PFSK-1 (cell line): ENCODE results near the gene COL9A3.

Experiments used
- FOXP2 ChIP-seq: optimal IDR thresholded peaks from 2 replicates; pipeline ENCODE3; 2011; ENCODE audit warnings: borderline replicate concordance, control low read depth, inconsistent platforms; ENCODE audit not compliant: insufficient read depth; ENCODE audit errors: extremely low read length, extremely low read depth
- POLR2AphosphoS5 ChIP-seq: IDR thresholded peaks from 2 replicates; pipeline ENCODE4 v1.6.1; 2012; ENCODE audit warnings: low read depth, mild to moderate bottlenecking, control low read depth, low read length, moderate library complexity
- SIN3A ChIP-seq: IDR thresholded peaks from 2 replicates; pipeline ENCODE4 v1.6.1; 2012; ENCODE audit warnings: mild to moderate bottlenecking, low read length, moderate library complexity, borderline replicate concordance; ENCODE audit not compliant: insufficient read depth
- TAF1 ChIP-seq: IDR thresholded peaks from 2 replicates; pipeline ENCODE4 v1.6.1; 2012; ENCODE audit warnings: low read length, control low read depth, borderline replicate concordance; ENCODE audit not compliant: insufficient read depth
- TF ChIP-seq, protein P1 (sequence below), 2 experiments: IDR thresholded peaks; 2 replicates each; pipeline versions ENCODE4 v1.6.1 to v1.8.0; 2011 to 2012; ENCODE audit warnings: low read depth in 2 of 2, low read length in 2 of 2, control low read depth in 1 of 2, inconsistent platforms in 1 of 2, mild to moderate bottlenecking in 1 of 2, moderate library complexity in 1 of 2; ENCODE audit not compliant: insufficient read depth in 1 of 2

Gene COL9A3

DNA sequence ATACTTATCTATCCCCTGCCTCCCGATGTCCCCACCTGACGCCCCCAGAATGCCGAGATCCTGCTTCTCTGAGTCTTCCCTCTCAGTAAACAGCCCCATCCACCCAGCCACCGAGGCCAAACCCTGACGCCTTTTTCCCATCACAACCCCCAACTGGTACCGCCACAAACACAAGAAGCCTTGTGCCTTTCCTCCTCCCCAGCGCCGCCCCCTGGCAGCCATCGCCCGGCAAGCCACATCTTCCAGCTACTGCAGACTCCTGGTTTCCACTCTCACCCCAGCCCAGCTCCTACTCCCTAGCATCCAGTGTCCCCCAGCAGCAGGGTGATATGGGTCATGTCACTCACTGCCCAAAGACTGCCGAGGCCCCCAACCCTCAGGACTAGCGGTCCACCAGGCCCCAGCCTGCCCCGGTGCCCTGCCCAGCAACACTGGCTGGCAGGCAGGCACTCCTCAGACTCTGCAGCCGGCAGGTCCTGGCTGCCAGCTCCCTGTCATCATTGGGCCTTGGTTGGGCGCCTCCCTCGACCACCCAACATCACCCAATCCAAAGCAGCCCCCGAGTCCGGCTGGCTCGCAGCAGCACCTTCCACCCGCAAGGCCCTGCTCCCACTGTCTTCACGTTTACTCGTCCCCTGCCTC is 33.6 kb downstream of the COL9A3 start:
- TF ChIP-seq TAF1 (no peak), SIN3A (no peak), POLR2AphosphoS5 (no peak), FOXP2 (no peak)
- TF ChIP-seq, protein P1, sequence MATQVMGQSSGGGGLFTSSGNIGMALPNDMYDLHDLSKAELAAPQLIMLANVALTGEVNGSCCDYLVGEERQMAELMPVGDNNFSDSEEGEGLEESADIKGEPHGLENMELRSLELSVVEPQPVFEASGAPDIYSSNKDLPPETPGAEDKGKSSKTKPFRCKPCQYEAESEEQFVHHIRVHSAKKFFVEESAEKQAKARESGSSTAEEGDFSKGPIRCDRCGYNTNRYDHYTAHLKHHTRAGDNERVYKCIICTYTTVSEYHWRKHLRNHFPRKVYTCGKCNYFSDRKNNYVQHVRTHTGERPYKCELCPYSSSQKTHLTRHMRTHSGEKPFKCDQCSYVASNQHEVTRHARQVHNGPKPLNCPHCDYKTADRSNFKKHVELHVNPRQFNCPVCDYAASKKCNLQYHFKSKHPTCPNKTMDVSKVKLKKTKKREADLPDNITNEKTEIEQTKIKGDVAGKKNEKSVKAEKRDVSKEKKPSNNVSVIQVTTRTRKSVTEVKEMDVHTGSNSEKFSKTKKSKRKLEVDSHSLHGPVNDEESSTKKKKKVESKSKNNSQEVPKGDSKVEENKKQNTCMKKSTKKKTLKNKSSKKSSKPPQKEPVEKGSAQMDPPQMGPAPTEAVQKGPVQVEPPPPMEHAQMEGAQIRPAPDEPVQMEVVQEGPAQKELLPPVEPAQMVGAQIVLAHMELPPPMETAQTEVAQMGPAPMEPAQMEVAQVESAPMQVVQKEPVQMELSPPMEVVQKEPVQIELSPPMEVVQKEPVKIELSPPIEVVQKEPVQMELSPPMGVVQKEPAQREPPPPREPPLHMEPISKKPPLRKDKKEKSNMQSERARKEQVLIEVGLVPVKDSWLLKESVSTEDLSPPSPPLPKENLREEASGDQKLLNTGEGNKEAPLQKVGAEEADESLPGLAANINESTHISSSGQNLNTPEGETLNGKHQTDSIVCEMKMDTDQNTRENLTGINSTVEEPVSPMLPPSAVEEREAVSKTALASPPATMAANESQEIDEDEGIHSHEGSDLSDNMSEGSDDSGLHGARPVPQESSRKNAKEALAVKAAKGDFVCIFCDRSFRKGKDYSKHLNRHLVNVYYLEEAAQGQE (IDR thresholded peaks at IDR 0.05; ENCODE audit: insufficient read depth in 1 of 2, low read depth in 2 of 2, low read length in 2 of 2), result no peak

DNA sequence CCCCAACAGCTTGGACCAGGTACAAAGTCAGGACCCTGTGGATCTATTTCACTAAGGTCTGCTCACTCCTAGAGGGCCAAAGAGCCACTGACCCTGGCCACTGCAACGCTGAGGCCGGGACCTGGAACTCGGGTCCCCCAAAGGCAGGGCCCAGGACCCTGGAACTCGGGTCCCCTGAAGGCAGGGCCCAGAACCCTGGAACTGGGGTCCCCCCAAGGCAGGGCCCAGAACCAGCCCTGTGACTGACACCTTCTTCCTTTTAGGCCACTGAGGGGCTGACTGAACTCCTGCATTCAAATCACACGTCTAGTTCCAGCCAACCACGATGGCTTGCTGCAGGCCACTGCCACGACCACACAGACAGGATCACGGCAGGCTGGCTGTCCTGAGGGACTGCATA is 35.3 kb downstream of the COL9A3 start:
- TF ChIP-seq SIN3A (no peak), TAF1 (no peak), POLR2AphosphoS5 (no peak), FOXP2 (no peak)
- TF ChIP-seq, protein P1 (IDR thresholded peaks at IDR 0.05; ENCODE audit: insufficient read depth in 1 of 2, low read depth in 2 of 2, low read length in 2 of 2), result no peak

DNA sequence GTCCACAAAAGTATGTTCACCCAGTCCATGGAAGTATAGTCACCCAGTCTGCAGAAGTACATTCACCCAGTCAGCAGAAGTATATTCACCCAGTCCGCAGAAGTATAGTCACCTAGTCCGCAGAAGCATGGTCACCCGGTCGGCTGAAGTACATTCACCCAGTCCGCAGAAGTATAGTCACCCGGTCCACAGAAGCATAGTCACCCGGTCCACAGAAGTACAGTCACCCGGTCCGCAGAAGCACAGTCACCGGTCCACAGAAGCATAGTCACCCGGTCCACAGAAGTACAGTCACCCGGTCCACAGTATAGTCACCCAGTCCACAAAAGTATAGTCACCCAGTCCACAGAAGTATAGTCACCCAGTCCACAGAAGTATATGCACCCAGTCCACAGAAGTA is 36.0 kb downstream of the COL9A3 start:
- no peak for TF ChIP-seq TAF1
- TF ChIP-seq POLR2AphosphoS5, result no peak
- no peak for TF ChIP-seq FOXP2
- TF ChIP-seq, protein P1 (IDR thresholded peaks at IDR 0.05; ENCODE audit: insufficient read depth in 1 of 2, low read depth in 2 of 2, low read length in 2 of 2), result no peak
- no peak for TF ChIP-seq SIN3A

DNA sequence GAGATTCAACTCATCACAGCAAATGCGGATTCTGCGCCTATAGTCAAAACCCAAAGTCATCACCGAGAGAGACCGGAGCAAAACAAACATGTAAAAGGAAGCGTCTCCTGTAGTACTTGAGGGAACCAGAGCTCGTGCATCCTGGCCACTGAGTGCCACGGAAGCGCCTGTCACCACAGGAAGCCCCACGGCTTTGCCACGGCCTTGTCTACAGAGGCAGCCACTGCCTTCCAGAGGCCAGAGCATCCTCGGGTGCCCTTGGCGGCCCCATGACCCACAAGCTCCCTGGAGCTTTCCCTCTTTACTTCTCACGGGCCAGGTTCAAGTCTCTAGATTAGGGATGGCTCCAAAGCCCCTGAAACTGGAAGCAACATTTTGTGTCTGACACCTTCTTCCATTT is 37.3 kb downstream of the COL9A3 start:
- TF ChIP-seq FOXP2 (no peak), SIN3A (no peak), POLR2AphosphoS5 (no peak), TAF1 (no peak)
- TF ChIP-seq, protein P1 (IDR thresholded peaks at IDR 0.05; ENCODE audit: insufficient read depth in 1 of 2, low read depth in 2 of 2, low read length in 2 of 2), result no peak

DNA sequence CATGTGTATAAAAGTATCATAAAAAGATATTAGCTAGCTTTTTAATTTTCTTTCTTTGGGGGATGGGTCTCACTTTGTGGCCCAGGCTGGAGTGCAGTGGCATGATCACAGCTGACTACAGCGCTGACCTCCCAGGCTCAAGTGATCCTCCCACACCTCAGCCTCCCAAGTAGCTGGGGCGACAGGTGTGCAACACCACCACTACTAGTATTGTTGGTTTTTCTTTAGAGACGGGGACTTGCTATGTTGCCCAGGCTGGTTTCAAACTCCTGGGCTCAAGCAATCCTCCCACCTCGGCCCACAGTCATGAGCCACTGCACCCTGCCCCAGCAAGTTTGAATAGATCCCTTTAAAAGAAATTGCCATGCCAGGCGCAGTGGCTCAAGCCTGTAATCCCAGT is 38.3 kb downstream of the COL9A3 start:
- TF ChIP-seq FOXP2, result no peak
- no peak for TF ChIP-seq POLR2AphosphoS5
- TF ChIP-seq TAF1, result no peak
- no peak for TF ChIP-seq SIN3A
- TF ChIP-seq, protein P1 (IDR thresholded peaks at IDR 0.05; ENCODE audit: insufficient read depth in 1 of 2, low read depth in 2 of 2, low read length in 2 of 2), result no peak
